DND-41 (cell line): Measurements from ENCODE around the gene RANBP17.

Experiments
- ATAC-seq: fragments of 200-7000 bp; cut with Tn5 transposase; 3 replicates; pipeline ENCODE4 v1.9.1; 2021; ENCODE audit warnings: low read depth; ENCODE audit not compliant: insufficient read depth
- DNase-seq: peaks from one replicate; pipeline ENCODE4 v3.0.0-alpha.2; 2020
- H2AFZ ChIP-seq: 2 replicates; pipeline ENCODE4 v1.6.0; 2012; ENCODE audit warnings: low read depth, low read length
- H3K27ac ChIP-seq: 2 replicates; pipeline ENCODE4 v1.5.1; 2012; ENCODE audit warnings: low read length, inconsistent platforms
- H3K27me3 ChIP-seq: fragments of 200-600 bp; sonication (generic); 2 replicates; pipeline ENCODE4 v1.6.0; 2012; ENCODE audit warnings: low read length, mild to moderate bottlenecking, inconsistent platforms; ENCODE audit not compliant: insufficient read depth, poor library complexity
- H3K36me3 ChIP-seq: 2 replicates; pipeline ENCODE4 v1.5.1; 2012; ENCODE audit warnings: low read length, inconsistent platforms; ENCODE audit not compliant: insufficient read depth
- H3K4me1 ChIP-seq: 2 replicates; pipeline ENCODE4 v1.5.1; 2012; ENCODE audit warnings: mild to moderate bottlenecking, low read length; ENCODE audit not compliant: insufficient read depth
- H3K4me2 ChIP-seq: 2 replicates; pipeline ENCODE4 v1.6.0; 2012; ENCODE audit warnings: mild to moderate bottlenecking, moderate library complexity, low read length, inconsistent platforms; ENCODE audit not compliant: insufficient read depth
- H3K4me3 ChIP-seq, 2 experiments: fragments of 200-600 bp in 1 of 2; shearing (Covaris generic) in 1 of 2; 2 replicates each; pipeline ENCODE4 v1.5.1; 2012 to 2016; ENCODE audit warnings: inconsistent platforms in 2 of 2, low read length in 2 of 2, mild to moderate bottlenecking in 2 of 2, low read depth in 1 of 2, moderate library complexity in 1 of 2
- H3K79me2 ChIP-seq: 2 replicates; pipeline ENCODE4 v1.6.0; 2012; ENCODE audit warnings: low read length, inconsistent platforms; ENCODE audit not compliant: insufficient read depth
- H3K9ac ChIP-seq: 2 replicates; pipeline ENCODE4 v1.6.0; 2012; ENCODE audit warnings: low read depth, mild to moderate bottlenecking, inconsistent platforms, low read length, moderate library complexity
- H3K9me3 ChIP-seq: 2 replicates; pipeline ENCODE4 v1.5.1; 2012; ENCODE audit warnings: low read length, moderate library complexity, mild to moderate bottlenecking, inconsistent platforms; ENCODE audit not compliant: insufficient read depth, severe bottlenecking
- H4K20me1 ChIP-seq: 2 replicates; pipeline ENCODE4 v1.6.0; 2012; ENCODE audit warnings: low read length; ENCODE audit not compliant: insufficient read depth
- EZH2 ChIP-seq: IDR thresholded peaks from 3 replicates; pipeline ENCODE4 v1.6.1; 2012; ENCODE audit warnings: borderline replicate concordance, low read depth, mild to moderate bottlenecking, moderate library complexity, low read length, inconsistent platforms; ENCODE audit not compliant: severe bottlenecking
- TF ChIP-seq, protein P1 (sequence below): IDR thresholded peaks from 2 replicates; pipeline ENCODE4 v1.5.1; 2012; ENCODE audit warnings: borderline replicate concordance, low read length, moderate library complexity, mild to moderate bottlenecking; ENCODE audit not compliant: poor library complexity, severe bottlenecking; ENCODE audit errors: extremely low read depth

RANBP17 gene

DNA sequence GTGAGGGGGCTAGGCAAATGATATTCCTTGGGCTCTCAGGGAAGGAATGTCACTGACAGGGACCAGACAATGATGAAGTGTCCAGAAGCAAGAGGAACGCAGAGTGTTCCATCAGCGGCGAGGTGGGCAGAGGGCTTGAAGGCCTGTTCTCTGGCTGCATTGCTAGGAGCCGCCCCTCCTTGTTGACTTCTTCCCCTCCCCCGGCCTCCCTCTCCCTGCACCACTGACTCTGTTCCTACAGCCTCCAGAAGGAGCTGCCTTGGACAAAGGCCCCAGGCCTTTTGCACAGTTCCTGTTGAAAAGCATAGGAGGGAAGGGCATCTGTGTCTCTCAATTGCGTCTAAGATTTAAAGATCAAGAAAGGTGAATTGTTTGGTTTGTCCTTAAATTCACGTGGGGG lies 459.6 kb downstream of the RANBP17 start:
- no peak for ATAC-seq

DNA sequence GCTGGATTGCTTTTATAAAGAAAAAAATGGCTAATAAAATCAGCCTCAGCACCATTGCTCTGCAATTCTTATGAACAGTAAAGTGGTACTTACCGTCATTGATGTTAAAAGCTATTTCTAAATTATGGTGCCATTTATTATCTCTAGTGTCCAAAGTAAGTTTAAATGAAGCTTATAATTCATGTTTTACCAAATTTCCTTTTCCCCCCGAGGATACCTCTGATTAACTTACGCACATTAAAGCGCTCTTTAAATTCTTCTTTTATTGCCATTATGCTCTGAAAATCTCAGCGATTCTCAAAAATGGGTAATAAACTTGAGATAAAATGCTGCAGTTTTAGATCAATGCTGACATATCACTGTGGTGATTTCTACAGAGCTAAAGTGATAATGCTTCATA lies 460.7 kb downstream of the RANBP17 start:
- no peak for DNase-seq
- no peaks in the 10 kb centered on the region for H3K9me3 ChIP-seq
- H3K27me3 ChIP-seq: no peaks in the 10 kb centered on the region
- H3K27ac ChIP-seq: no peak overlapping the region
- H4K20me1 ChIP-seq: 0 out of 2 replicates have a peak, but pooled peaks cover 8% of the 10 kb centered on the region
- ATAC-seq: no peak
- no peak overlapping the region for H3K4me2 ChIP-seq
- no peak overlapping the region for H3K4me3 ChIP-seq
- no peaks in the 10 kb centered on the region for H3K79me2 ChIP-seq
- no peaks in the 10 kb centered on the region for H3K4me1 ChIP-seq
- peaks cover 4% of the 10 kb centered on the region; the same call in 1 of the 2 replicates for H3K36me3 ChIP-seq
- no peak overlapping the region for H3K9ac ChIP-seq
- H2AFZ ChIP-seq: no peak overlapping the region
- TF ChIP-seq EZH2: no peak
- TF ChIP-seq, protein P1, sequence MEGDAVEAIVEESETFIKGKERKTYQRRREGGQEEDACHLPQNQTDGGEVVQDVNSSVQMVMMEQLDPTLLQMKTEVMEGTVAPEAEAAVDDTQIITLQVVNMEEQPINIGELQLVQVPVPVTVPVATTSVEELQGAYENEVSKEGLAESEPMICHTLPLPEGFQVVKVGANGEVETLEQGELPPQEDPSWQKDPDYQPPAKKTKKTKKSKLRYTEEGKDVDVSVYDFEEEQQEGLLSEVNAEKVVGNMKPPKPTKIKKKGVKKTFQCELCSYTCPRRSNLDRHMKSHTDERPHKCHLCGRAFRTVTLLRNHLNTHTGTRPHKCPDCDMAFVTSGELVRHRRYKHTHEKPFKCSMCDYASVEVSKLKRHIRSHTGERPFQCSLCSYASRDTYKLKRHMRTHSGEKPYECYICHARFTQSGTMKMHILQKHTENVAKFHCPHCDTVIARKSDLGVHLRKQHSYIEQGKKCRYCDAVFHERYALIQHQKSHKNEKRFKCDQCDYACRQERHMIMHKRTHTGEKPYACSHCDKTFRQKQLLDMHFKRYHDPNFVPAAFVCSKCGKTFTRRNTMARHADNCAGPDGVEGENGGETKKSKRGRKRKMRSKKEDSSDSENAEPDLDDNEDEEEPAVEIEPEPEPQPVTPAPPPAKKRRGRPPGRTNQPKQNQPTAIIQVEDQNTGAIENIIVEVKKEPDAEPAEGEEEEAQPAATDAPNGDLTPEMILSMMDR: no peak

More for the DNA sequence above, 459.6 kb downstream of the RANBP17 start:
- Histone ChIP-seq H4K20me1 (peaks cover 13% of the 10 kb centered on the region), H3K36me3 (peaks cover 14% of the 10 kb centered on the region), H3K9ac (no peak overlapping the region), H3K27ac (no peak overlapping the region), H3K4me3 (no peak overlapping the region), H3K27me3 (no peaks in the 10 kb centered on the region), H3K9me3 (no peaks in the 10 kb centered on the region), H2AFZ (no peak overlapping the region), H3K79me2 (peaks cover under 1% of the 10 kb centered on the region; the same call in 1 of the 2 replicates), H3K4me2 (no peak overlapping the region), H3K4me1 (no peaks in the 10 kb centered on the region)
- no peak for DNase-seq
- TF ChIP-seq EZH2: no peak
- TF ChIP-seq, protein P1: no peak

DNA sequence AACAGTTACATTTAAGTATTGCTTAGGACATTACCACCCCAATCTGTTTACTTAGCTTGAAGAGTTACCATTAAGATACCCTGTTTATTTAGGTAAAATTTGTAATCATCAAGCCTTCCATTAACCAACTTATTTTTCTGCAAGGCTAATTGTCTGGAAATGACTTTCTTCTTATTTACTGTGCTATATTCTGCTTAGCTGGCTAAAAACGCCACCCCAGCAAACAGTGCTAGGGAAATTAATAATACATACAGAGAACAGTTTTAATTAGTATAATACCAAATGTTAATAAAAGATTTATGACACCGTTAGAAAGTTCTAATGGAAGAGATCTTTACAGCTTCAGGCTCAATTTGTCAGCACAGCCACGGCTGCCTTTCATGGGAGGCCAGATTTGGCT lies 461.2 kb downstream of the RANBP17 start:
- no peaks in the 10 kb centered on the region for H3K9me3 ChIP-seq
- ATAC-seq (no peak), DNase-seq (no peak)
- H3K4me3 ChIP-seq: no peak overlapping the region
- H3K27me3 ChIP-seq: no peaks in the 10 kb centered on the region
- H3K9ac ChIP-seq: no peak overlapping the region
- TF ChIP-seq, protein P1: no peak
- no peak for TF ChIP-seq EZH2
- H3K79me2 ChIP-seq: no peaks in the 10 kb centered on the region
- H4K20me1 ChIP-seq: 0 out of 2 replicates have a peak, but pooled peaks cover 6% of the 10 kb centered on the region
- H3K4me2 ChIP-seq: no peak overlapping the region
- H3K27ac ChIP-seq: no peak overlapping the region
- H3K4me1 ChIP-seq: no peaks in the 10 kb centered on the region
- H2AFZ ChIP-seq: no peak overlapping the region
- H3K36me3 ChIP-seq: no peaks in the 10 kb centered on the region
